WTC11 (cell line): Measurements from ENCODE around the gene GNS.

Experiments used
- ATF1 ChIP-seq: sonication (generic); formaldehyde crosslinking; IDR thresholded peaks from 2 replicates; pipeline ENCODE4 v1.8.1; 2023; ENCODE audit warnings: mild to moderate bottlenecking, moderate library complexity, missing genetic modification reagents
- CTCF ChIP-seq: fragments of 200-600 bp; IDR thresholded peaks from 2 replicates; pipeline ENCODE4 v1.8.0; 2022; ENCODE audit warnings: antibody characterized with exemption
- JUN ChIP-seq: sonication (generic); formaldehyde crosslinking; IDR thresholded peaks from 2 replicates; pipeline ENCODE4 v1.8.0; 2023; ENCODE audit warnings: mild to moderate bottlenecking, missing genetic modification reagents
- USF1 ChIP-seq: sonication (generic); formaldehyde crosslinking; IDR thresholded peaks from 2 replicates; pipeline ENCODE4 v1.8.0; 2022; ENCODE audit warnings: mild to moderate bottlenecking, missing genetic modification reagents
- USF2 ChIP-seq: sonication (generic); formaldehyde crosslinking; IDR thresholded peaks from 2 replicates; pipeline ENCODE4 v1.8.1; 2023; ENCODE audit warnings: mild to moderate bottlenecking, missing genetic modification reagents, moderate library complexity

- no peak for TF ChIP-seq CTCF
- TF ChIP-seq JUN: no peak
- no peak for TF ChIP-seq ATF1 (CRISPR knock-in tag)
- TF ChIP-seq USF1: no peak
- TF ChIP-seq USF2 (CRISPR knock-in tag): no peak
Observed at GRCh38 chr12:64779354-64779974, 20.3 kb upstream of the GNS start.
